Measurements from ENCODE around the gene SCAPER.
"Not testable (repeated sequence)": the region's sequence is repeated elsewhere in the genome, so short reads cannot be mapped to it uniquely, and the experiment has no call there.

Gene SCAPER

GRCh38 chr15:76501011-76501410 is 404.1 kb downstream of the SCAPER start:
- DNase-seq (ENCODE audit: low read depth in 3 of 3) = no peak

DNA sequence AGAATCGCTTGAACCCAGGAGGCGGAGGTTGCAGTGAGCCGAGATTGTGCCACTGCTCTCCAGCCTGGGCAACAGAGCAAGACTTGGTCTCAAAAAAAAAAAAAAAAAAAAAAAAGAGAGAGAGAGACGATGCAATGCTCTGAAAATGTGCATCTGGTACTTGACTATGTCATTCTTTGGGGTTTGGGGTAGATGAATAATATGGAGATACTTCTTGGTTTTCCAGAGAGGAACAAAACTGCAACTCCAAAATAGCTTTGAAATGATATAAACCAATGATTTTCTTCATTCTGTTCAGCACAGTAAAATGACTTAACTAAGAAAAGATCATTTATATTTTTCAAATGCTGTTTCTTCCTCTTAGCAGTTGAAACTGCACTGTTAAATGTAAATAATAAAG is 409.7 kb downstream of the SCAPER start:
- DNase-seq (ENCODE audit: low read depth in 3 of 3) = no peak

GRCh38 chr15:76492538-76492937 is 412.6 kb downstream of the SCAPER start:
- DNase-seq (ENCODE audit: low read depth in 3 of 3) = no peak

- no peak for DNase-seq (ENCODE audit: low read depth in 3 of 3)
Observed at GRCh38 chr15:76483752-76484151, 421.4 kb downstream of the SCAPER start.

DNA sequence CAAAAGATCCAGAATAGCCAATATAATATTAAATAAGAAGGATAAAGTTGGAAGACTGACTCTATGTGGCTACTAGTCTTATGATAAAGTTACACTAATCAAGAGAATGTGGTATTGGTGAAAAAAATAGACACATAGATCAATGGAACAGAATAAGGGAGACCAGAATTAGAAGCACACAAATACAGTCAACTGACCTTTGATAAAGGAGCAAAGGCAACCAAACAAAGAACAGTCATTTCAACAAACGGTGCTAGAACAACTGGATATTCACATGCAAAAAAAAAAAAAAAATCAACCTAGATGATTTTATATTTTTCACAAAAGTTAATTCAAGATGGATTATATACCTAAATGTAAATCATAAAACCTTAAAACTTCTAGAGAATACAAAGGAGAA is 422.1 kb downstream of the SCAPER start:
- no peak for DNase-seq (ENCODE audit: low read depth in 3 of 3)

- DNase-seq (ENCODE audit: low read depth in 3 of 3) = no peak
Observed at GRCh38 chr15:76480267-76480666, 424.9 kb downstream of the SCAPER start.

- no peak for DNase-seq (ENCODE audit: low read depth in 3 of 3)
Observed at GRCh38 chr15:76470691-76471090, 434.4 kb downstream of the SCAPER start.

GRCh38 chr15:76468722-76469121 is 436.4 kb downstream of the SCAPER start:
- no peak for DNase-seq (ENCODE audit: low read depth in 3 of 3)

DNA sequence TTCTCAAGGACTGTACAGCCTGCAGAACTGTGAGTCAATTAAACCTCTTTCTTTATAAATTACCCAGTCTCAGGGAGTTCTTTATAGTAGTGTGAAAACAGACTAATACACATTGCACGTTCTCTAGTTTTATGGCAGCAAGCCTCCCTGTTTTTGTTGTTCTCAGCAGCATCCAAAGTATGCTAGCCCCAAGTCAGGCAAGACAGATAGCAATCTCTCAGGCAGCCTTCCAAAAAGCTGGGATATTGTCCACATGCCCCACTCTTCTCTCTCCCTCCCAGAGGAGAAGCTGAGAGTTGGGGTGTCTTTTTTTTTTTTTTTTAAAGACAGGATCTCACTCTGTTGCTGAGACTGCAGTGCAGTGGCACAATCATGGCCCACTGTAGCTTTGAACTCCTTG is 438.0 kb downstream of the SCAPER start:
- DNase-seq (ENCODE audit: low read depth in 3 of 3) = no peak

GRCh38 chr15:76465728-76466127 is 439.4 kb downstream of the SCAPER start:
- DNase-seq (ENCODE audit: low read depth in 3 of 3) = no peak

DNA sequence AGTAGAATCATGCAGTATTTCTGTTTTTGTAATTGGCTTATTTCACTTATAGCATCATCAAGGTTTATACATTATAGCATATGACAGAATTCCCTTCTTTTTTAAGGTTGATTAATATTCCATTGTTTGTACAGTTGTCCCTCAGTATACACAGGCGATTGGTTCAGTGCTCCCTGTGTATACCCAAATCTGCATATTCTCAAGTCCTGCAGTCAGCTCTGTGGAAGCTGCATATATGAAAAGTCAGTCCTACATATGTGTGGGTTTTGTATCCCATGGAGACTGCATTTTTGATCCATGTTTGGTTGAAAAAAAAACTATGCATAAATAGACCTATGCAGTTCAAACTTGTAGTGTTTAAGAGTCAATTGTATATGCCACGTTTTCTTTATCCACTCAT is 440.9 kb downstream of the SCAPER start:
- no peak for DNase-seq (ENCODE audit: low read depth in 3 of 3)

DNA sequence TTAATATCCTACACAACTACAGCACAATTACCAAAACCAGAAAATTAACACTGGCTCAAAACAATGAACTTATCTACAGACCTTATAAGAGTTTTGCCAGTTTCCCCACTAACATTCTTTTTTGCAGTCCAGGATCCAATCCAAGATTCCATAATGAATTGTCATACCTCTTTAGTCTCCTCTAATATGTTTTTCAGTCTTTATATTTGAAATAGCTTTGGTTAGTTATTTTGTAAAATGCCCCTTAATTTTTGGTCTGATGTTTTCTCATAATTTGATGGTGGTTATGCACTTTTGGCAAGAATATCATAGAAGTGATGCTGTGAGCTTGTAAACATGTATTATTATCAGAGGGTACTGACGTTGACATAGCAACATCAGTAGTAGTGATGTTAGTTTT is 444.3 kb downstream of the SCAPER start:
- DNase-seq (ENCODE audit: low read depth in 3 of 3) = no peak

- DNase-seq (ENCODE audit: low read depth in 3 of 3) = no peak
Observed at GRCh38 chr15:76460347-76460746, 444.8 kb downstream of the SCAPER start.

DNA sequence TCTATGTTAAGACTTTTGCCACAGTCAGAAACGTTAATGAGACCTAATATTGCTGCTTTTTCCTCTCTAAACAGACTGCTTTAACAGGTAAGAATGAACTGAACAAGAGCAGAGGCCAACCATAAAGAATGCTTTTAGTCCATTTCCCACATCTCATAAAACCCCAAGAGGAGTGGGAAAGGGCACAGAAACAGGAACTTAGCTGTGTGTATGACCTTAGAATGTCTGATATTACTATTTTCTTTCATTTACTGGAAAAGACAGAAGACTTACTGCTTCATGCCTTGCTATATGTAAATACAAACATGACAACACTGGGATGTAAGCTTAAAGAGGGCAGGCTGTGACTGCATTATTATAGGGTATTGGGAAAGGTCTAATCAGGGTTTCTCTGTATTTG is 453.6 kb downstream of the SCAPER start:
- DNase-seq (ENCODE audit: low read depth in 3 of 3) = no peak

DNA sequence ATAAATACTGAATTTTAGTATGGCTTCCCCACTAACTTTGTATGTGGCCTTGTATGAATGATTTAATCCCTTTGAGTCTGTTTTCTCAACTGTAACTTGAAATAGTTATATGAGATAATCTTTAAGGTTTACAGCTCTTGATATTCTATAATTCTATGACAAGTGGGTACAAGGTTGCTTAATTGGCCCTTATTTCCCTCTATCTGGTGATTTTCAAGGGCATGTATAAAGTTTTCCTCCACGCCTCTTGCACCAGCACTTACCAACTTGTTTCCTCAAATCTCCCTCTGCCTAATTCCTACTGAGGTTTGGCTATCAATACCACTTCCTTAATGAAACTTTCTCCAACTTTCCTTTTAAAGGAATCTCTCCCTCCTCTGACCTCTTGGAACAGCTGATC is 455.7 kb downstream of the SCAPER start:
- no peak for DNase-seq (ENCODE audit: low read depth in 3 of 3)

DNA sequence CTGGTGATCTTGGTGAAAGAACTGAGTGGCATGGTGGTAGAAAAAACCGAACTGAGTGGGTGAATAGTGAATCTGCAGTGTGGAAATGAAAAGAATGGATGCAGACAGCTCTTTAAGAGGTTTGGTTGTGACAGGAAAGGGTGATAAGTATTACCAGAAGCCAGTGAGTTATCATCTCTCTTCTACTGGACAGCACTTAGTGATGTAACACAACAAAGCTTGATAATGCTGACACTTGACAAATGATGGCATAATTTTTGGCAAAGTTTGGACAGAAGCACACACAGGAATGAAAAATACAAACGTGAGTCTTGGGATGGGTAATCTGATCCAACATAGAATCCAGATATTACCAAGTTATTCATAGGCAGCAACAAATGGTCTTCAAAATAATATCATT is 456.4 kb downstream of the SCAPER start:
- no peak for DNase-seq (ENCODE audit: low read depth in 3 of 3)

GRCh38 chr15:76447728-76448441 is 457.3 kb downstream of the SCAPER start:
- DNase-seq (ENCODE audit: low read depth in 3 of 3) = no peak

DNA sequence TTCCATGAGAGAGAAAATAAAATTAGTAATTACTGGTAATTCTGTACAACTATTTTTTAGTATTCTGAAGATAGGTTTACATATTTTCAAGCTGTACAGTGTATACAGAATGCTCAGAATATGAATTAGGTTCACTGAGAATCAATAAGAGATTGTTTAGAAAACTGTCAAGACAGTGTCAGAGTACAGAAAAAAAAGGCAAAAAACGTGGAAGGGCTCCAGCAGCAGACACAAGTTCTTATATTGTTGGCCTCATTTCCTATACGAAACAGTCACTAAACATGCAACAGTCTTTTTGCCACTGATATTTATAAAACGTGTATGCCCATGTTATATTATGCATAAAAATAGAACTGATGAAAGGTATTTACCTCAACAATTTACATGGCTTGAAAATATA is 464.7 kb downstream of the SCAPER start:
- DNase-seq (ENCODE audit: low read depth in 3 of 3) = no peak

DNA sequence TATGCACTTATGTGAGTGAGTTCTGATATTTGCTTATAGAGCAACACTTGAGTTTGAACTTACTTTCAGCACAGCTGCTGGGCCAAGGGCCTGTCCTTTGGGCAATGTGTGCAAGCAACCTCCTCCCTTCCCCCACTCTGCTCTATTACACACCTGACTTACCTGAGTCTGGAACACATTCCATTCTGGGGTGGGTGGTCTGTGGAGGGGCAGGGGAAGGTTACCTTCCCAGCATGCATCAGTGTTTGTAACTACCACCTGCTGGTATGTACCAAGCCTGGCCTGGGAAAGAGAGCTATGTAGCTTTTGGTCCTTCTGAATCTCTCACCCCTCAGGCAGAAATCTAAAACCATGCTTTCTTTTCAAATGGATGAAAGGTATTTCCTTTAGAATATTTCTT is 465.6 kb downstream of the SCAPER start:
- DNase-seq (ENCODE audit: low read depth in 3 of 3) = no peak

DNA sequence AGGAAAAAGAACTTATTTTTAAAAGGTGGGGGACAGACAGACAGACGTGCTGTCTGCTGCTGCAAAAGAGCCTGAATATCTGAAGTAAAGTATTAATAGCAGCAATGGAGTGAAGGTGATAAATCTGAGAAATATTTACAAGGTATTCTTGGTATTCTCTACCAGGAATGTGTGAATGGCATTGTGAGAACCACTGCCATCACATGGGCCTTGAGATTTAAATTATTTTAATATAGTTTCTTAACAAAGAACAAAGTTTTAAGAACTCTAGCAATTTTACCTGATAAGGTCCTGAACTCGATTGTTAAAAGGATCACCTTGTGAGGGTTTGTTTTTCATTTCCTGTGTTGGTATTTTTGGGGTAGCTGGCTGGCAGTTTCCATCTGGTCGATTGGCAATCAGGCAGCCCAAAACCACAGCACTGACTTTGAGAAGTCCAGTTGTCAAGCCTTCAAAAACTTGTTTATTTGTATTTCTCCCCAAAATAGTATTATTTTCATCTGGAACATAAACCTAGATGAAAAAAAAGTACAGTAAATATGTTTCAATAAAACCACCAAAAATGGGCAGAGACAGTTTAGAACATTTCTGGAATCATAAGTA is 471.2 kb downstream of the SCAPER start:
- no peak for DNase-seq (ENCODE audit: low read depth in 3 of 3)

DNA sequence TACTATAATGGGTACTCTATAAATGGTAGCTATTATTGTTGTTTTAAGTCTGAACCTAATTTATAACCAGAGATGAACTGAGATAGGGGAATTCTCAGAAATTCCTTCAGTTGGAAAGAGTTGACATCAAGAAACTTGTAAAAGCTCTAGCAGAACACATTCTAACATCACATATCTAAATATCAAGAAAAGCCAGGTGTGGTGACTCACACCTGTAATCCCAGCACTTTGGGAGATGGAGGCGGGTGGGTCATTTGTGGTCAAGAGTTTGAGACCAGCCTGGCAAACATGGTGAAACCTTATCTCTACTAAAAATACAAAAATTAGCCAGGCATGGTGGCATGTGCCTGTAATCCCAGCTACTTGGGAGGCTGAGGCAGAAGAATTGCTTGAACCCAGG is 472.1 kb downstream of the SCAPER start:
- DNase-seq (ENCODE audit: low read depth in 3 of 3) = not testable (repeated sequence)

DNA sequence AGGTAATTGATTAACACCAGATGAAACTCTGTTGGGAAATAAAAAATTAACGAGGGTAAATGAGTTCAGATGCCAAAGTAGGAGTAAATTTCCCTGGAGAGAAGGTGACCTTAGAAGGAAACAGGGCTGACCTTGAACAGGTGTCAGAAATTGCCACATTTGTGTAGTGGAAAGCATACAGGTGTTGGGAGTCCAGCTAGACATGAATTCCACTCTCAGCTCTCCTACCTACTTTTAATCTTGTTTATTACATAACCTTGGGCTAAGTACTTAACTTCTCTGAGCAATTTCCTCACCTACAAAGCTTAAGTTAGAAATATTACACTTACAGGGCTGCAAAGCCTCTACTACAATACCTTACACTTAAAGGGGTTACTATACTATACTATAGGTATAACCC is 472.5 kb downstream of the SCAPER start:
- DNase-seq (ENCODE audit: low read depth in 3 of 3) = no peak

DNA sequence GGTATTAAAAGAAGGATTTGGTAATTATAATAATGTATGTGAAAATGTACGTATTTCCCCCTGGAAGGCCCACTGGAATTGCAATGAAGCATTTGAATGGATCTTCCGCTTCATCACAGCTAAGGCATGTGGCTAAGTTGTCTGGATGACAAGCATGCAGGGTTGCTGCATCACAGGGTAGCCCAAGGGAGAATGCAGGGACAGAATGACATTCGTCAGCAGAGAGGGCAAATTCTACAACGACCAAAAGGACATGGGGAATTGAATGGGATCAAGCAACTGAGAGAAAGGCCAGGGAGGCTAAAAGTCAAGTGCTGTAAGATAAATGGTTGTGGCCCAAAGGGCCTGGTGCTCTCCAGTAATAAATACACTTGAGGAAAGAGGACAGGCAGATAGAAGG is 473.2 kb downstream of the SCAPER start:
- no peak for DNase-seq (ENCODE audit: low read depth in 3 of 3)

GRCh38 chr15:76430711-76431110 is 474.4 kb downstream of the SCAPER start:
- DNase-seq (ENCODE audit: low read depth in 3 of 3) = not testable (repeated sequence)

Data from stimulated activated CD4-positive, alpha-beta T cell treated with anti-CD3 and anti-CD28 coated beads, TNF-alpha, amount 100 ng/mL, for 48 hours (primary cell).